ENCODE results near the gene ENTPD3. TPM values are rescaled to one million over a fixed set of nuclear protein-coding genes. Genes with fewer than 3 reads are reported as not detected.

The ENTPD3 gene
- total and polyA plus RNA-seq, 2 of the 8 experiments (the other 6 are each of a cell fraction or from before 2014, with no cell fraction given), result 0.60 to 1.0 TPM

DNA sequence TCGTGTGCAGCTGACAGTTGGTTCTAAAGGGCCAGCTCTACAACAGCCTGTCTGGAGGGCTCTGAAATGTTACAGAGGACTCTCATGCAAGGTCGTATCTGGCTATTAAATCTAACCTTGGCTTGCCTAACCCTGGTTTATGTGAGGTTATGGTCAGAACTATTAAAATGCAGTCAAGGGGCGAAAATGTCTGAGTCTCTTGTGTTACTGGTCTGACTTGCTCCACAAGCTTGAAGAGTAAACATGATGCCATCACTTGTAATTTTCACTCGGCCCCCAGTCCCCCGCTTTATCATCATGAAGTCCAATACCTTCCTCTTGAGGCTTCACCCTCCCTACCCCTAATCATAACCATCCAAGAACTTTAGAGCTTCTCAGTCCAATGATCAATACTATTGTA, 9.4 kb downstream of the ENTPD3 start (continued):
- TF ChIP-seq CBX5 (IDR thresholded peaks at IDR 0.05; ENCODE audit: low read depth, low read length) (no peak), TCF12 (IDR thresholded peaks at IDR 0.05; ENCODE audit: low read depth, low read length) (no peak), EZH2 (IDR thresholded peaks at IDR 0.05; ENCODE audit: low read depth, low read length, severe bottlenecking) (no peak), SUZ12 (IDR thresholded peaks at IDR 0.05; ENCODE audit: low read length) (no peak), SP1 (IDR thresholded peaks at IDR 0.05; ENCODE audit: low read depth, low read length) (no peak), HDAC2 (IDR thresholded peaks at IDR 0.05; ENCODE audit: borderline replicate concordance in 1 of 2, low read depth in 2 of 2, low read length in 2 of 2) (no peak)
